ENCODE measurements around the gene FN3KRP. TPM values are rescaled to one million over a fixed set of nuclear protein-coding genes. Genes with fewer than 3 reads are reported as not detected.

The FN3KRP gene
- total and polyA plus RNA-seq, 4 donors = 10.1 to 15.5 (median 11.0) TPM

GRCh38 chr17:82726427-82726826, 9.9 kb downstream of the FN3KRP start:
- H3K9ac ChIP-seq (ENCODE audit: low read depth in 1 of 2, low read length in 2 of 2) = no peak overlapping the region
- H3K4me3 ChIP-seq (ENCODE audit: low read depth in 1 of 3, low read length in 3 of 3) = no peak overlapping the region
- H3K27ac ChIP-seq (ENCODE audit: low read depth in 1 of 2, low read length in 2 of 2) = no peak overlapping the region
- no peak for DNase-seq (ENCODE audit: low spot score)
- peaks cover 0 to 11% (median 2%) of the 10 kb centered on the region in 4 donors for H3K4me1 ChIP-seq (ENCODE audit: control insufficient read depth in 4 of 4, insufficient read depth in 4 of 4, low read length in 3 of 4)
- peaks cover 2 to 24% (median 18%) of the 10 kb centered on the region in 4 donors for H3K36me3 ChIP-seq (ENCODE audit: control insufficient read depth in 4 of 4, insufficient read depth in 3 of 4, low read depth in 1 of 4, low read length in 3 of 4)
- WGBS = 97% methylated on average over 10 of the region's 10 CpGs
- TF ChIP-seq RXRA (IDR thresholded peaks at IDR 0.05) (no peak), JUND (IDR thresholded peaks at IDR 0.05) (no peak), CTCF (IDR thresholded peaks at IDR 0.05; ENCODE audit: low read depth, low read length, missing input control) (no peak), HNF4A (conservative IDR thresholded peaks at IDR 0.05) (no peak), ATF3 (IDR thresholded peaks at IDR 0.05) (no peak), GABPA (IDR thresholded peaks at IDR 0.05 in 1 of 2, conservative IDR thresholded peaks at IDR 0.05 in 1 of 2) (no peak), EGR1 (IDR thresholded peaks at IDR 0.05; ENCODE audit: low read depth in 2 of 2) (no peak), MAX (IDR thresholded peaks at IDR 0.05) (no peak), TAF1 (conservative IDR thresholded peaks at IDR 0.05) (no peak), HNF4G (IDR thresholded peaks at IDR 0.05) (no peak), FOXA2 (IDR thresholded peaks at IDR 0.05) (no peak), REST (IDR thresholded peaks at IDR 0.05) (no peak), NR2F2 (IDR thresholded peaks at IDR 0.05) (no peak), SP1 (IDR thresholded peaks at IDR 0.05) (no peak), ZBTB33 (IDR thresholded peaks at IDR 0.05) (no peak), RAD21 (IDR thresholded peaks at IDR 0.05) (no peak), YY1 (IDR thresholded peaks at IDR 0.05) (no peak), FOXA1 (IDR thresholded peaks at IDR 0.05) (no peak)
- no peaks in the 10 kb centered on the region for H3K9me3 ChIP-seq (ENCODE audit: control insufficient read depth in 4 of 4, low read length in 3 of 4)
- no peaks in the 10 kb centered on the region for H3K27me3 ChIP-seq (ENCODE audit: control insufficient read depth in 4 of 4, insufficient read depth in 4 of 4, low read length in 3 of 4)

Data from liver (tissue), 9 donors.